Ureter (tissue), 1 donor: Measurements from ENCODE around the gene TTC21A. TPM values are rescaled to one million over a fixed set of nuclear protein-coding genes. Genes with fewer than 3 reads are reported as not detected.
"Not testable (repeated sequence)": the region's sequence is repeated elsewhere in the genome, so short reads cannot be mapped to it uniquely, and the experiment has no call there.

Experiments used
- DNase-seq: peaks from one replicate; pipeline ENCODE4 v3.0.0-alpha.2; 2020; ENCODE audit warnings: low spot score
- total RNA-seq: library from RNA; stranded (reverse); gene quantifications from one replicate; pipeline ENCODE4 v1.2.4, GENCODE V29; 2023
- donor health status: DM: yes; HTN: yes; CAD: no.

TTC21A gene
- total RNA-seq, 1 donor from 2014 or later, result 19.7 TPM

DNA sequence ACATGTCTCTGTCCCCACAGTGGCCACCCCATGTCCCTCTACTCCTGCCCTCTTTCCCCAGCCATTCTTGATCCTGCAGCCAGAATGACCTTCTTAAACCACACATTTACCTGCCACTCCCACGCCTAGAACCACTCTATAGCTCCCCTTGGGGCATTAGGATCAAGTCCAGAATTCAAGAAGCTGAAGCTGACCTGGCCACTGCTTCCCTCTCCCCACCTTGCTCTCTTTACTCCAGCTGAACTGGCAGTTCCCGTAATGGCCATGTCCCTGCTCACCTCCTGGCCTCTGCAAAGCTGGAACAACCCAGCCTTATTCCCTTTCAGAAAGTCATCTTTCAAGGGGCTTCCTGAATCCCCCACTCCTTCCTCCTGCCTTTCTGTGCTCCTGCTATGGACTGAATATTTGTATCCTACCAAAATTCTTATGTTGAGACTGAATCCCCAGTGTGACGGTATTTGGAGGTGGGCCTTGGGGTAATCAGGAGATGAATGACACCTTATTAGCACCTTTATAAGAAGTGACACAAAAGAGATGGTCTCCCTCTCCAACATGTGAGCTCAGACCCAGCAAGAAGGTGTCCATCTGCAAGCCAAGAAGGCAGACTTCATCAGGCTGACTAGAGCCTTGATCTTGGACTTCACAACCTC lies 42.1 kb downstream of the TTC21A start:
- no peak for DNase-seq

- DNase-seq, result no peak
Measured at GRCh38 chr3:39150148-39150802, 42.8 kb downstream of the TTC21A start.

GRCh38 chr3:39150803-39151631 lies 43.5 kb downstream of the TTC21A start:
- peak; percentile 89 for DNase-seq

DNA sequence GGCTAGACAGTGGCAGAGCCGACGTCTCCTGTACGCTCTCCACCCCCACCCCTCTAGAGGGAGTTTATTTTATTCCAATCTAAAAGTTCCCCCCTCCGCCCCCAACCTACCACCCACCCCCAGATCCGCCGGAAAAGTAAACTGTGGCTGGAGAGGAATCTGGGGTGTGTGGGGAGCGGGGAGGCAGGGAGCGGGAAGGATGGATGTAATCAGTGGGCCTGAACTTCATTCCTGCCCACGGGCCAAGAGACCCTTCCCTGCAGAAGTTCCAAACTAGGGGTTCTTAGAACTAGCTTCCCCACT lies 46.4 kb downstream of the TTC21A start:
- no peak for DNase-seq

DNA sequence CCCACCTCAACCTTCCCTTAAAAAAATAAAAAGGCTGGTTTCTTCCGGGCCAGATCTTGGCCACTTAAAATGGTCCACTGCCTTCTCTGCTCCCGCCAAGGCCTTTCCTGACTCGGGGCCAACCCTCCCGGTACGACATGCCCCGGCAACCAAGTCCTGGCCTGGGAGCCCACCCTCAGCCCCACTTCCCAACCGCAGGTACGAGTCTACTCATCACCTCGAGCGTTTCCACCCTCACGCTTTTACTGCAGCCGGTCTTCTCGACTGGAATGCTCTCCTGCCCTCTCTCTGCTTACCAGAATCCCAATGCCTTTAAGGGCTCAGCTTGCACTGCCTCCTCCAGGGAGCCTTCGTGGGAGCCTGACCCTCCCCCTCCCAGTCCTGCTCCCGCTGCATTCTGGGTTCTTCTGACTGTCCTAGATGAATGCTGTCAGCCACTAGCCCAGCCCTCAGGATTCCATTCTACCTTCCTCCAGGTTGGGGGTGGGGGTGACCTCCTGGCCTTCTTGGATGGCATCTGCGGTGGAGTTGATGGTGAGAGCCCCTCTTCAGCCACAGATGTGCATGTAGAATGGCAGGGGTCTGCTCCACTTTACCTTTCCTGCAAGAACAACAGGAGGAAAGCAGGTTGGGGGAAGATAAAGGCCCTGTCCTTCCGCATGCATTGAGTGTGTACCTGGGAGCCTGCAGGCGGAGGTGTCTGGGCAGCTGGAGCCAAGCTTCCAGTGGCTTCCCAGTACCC lies 47.0 kb downstream of the TTC21A start:
- DNase-seq, result no peak

- no peak for DNase-seq
Measured at GRCh38 chr3:39156421-39156820, 48.9 kb downstream of the TTC21A start.

- no peak for DNase-seq
Measured at GRCh38 chr3:39157359-39157758, 49.9 kb downstream of the TTC21A start.

GRCh38 chr3:39158148-39158715 lies 50.8 kb downstream of the TTC21A start:
- DNase-seq, result no peak

DNA sequence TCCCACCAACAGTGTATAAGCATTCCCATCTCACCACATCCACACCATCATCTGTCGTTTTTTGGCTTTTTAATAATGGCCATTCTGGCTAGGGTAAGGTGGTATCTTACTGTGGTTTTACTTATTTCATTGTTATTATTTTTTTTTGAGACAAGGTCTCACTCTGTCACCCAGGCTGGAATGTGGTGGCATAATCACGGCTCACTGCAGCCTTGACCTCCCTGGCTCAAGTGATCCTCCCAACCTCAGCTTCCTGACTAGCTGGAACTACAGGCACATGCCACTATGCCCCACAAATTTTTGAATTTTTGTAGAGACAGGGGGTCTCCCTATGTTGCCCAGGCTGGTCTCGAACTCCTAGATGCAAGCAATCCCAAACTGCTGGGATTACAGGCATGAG lies 56.9 kb downstream of the TTC21A start:
- DNase-seq, result no peak

- DNase-seq, result no peak
Measured at GRCh38 chr3:39165518-39165917, 58.0 kb downstream of the TTC21A start.

- DNase-seq, result no peak
Measured at GRCh38 chr3:39166134-39166710, 58.7 kb downstream of the TTC21A start.

- DNase-seq, result no peak
Measured at GRCh38 chr3:39166932-39167532, 59.6 kb downstream of the TTC21A start.

DNA sequence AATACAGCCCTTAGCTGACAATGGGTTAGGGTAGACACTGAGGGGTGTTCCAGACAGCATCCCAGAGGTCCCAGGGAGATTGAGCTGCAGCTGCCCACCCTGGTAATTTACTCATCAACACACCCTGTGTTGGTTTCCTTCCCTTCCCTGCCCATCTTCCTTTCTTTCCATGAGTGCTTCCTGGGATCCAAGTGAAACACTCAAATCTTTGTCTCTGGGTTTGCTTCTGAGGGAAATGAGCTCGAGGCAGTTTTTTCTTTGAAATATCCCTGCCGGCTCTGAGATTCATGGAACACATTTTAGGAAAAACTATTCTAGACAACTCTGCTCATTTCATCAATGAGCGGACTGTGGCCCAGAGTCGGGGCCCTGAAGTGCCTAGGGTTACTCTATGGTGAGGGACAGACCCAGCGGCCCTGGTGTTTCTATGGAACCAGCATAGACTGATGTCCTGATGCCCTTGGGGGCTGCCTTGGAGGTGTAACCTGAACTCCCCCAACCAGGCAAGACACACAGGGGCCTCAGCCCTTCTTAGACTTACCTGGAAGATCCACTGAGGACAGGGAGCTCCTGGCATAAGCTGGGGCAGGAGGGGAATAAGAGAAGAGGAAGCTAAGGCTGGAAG lies 60.8 kb downstream of the TTC21A start:
- DNase-seq, result no peak

- DNase-seq, result no peak
Measured at GRCh38 chr3:39169712-39170111, 62.2 kb downstream of the TTC21A start.

GRCh38 chr3:39170461-39170860 lies 63.0 kb downstream of the TTC21A start:
- DNase-seq, result no peak

DNA sequence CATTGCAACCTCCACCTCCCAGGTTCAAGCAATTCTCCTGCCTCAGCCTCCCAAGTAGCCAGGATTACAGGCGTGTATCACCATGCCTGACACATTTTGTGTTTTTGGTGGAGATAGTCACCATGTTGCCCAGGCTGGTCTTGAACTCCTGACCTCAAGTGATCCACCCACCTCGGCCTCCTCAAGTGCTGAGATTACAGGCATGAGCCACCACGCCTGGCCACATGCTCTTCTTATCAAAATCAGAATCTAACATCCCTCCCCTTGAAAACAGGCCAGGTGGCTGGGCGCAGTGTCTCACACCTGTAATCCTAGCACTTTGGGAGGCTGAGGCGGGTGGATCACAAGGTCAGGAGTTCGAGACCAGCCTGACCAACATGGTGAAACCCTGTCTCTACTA lies 63.4 kb downstream of the TTC21A start:
- not testable (repeated sequence) for DNase-seq

GRCh38 chr3:39171860-39172259 lies 64.4 kb downstream of the TTC21A start:
- DNase-seq, result no peak

- DNase-seq, result no peak
Measured at GRCh38 chr3:39173318-39174125, 66.0 kb downstream of the TTC21A start.

GRCh38 chr3:39176025-39176714 lies 68.7 kb downstream of the TTC21A start:
- no peak for DNase-seq
